HepG2 (cell line): ENCODE measurements around the gene ACSL6. TPM values are rescaled to one million over a fixed set of nuclear protein-coding genes. Genes with fewer than 3 reads are reported as not detected.

ENCODE experiments used
- ATAC-seq: fragments of 200-7000 bp; cut with Tn5 transposase; 3 replicates; pipeline ENCODE4 v1.9.1; 2020; ENCODE audit warnings: mild to moderate bottlenecking, moderate library complexity
- BruUV-seq: library from RNA; stranded (reverse); fragments of 400-500 nt; replicated peaks from 2 replicates; lab custom pipeline; 2021; lab: Mats Ljungman, UMichigan
- CTCF ChIA-PET: fragments of 300-600 bp; formaldehyde crosslinking; extraction: SDS; loops from one replicate; lab custom pipeline; 2021; ENCODE audit warnings: low total read pairs, inconsistent platforms, low intra/inter-chr PET ratio; lab: Yijun Ruan, JAX
- POLR2A ChIA-PET: fragments of 350-600 bp; sonication (Branson Sonifier 250); formaldehyde crosslinking; loops from one replicate; lab custom pipeline; 2020; ENCODE audit warnings: antibody characterized with exemption, inconsistent platforms; lab: Yijun Ruan, JAX
- DNase-seq: peaks from one replicate; pipeline ENCODE4 v3.0.0-alpha.2; 2015; ENCODE audit warnings: low spot score
- FAIRE-seq: peaks from 3 replicates; lab custom pipeline; 2011; peaks lifted over from hg19 to GRCh38; lab: Jason Lieb, UNC
- H2AFZ ChIP-seq: one replicate; pipeline ENCODE4 v1.6.1; 2011; ENCODE audit warnings: low read length, inconsistent platforms
- H3K27ac ChIP-seq: fragments of 300-600 bp; 3 replicates; pipeline ENCODE4 v1.8.0; 2011; ENCODE audit warnings: mixed run types, mild to moderate bottlenecking, mixed read lengths, low read length, inconsistent platforms; ENCODE audit not compliant: insufficient read depth; ENCODE audit errors: extremely low read length
- H3K27me3 ChIP-seq, 2 experiments: fragments of 200-600 bp in 1 of 2; 2 replicates in 1 of 2; 3 replicates in 1 of 2; pipeline versions ENCODE4 v1.6.0 to v1.8.0; 2011; ENCODE audit warnings: low read length in 2 of 2, mild to moderate bottlenecking in 2 of 2, moderate library complexity in 2 of 2, inconsistent platforms in 1 of 2; ENCODE audit not compliant: insufficient read depth in 2 of 2, control insufficient read depth in 1 of 2
- H3K36me3 ChIP-seq, 2 experiments: fragments of 200-600 bp in 1 of 2; replicated peaks in 1 of 2; 2 replicates in 1 of 2; 3 replicates in 1 of 2; pipeline versions ENCODE4 v1.5.1 to v1.8.0; 2011; ENCODE audit warnings: low read length in 2 of 2, inconsistent platforms in 1 of 2; ENCODE audit not compliant: insufficient read depth in 2 of 2, control insufficient read depth in 1 of 2
- H3K4me1 ChIP-seq: 2 replicates; pipeline ENCODE4 v1.5.1; 2012; ENCODE audit warnings: low read length, inconsistent platforms; ENCODE audit not compliant: insufficient read depth
- H3K4me2 ChIP-seq: 2 replicates; pipeline ENCODE4 v1.6.0; 2011; ENCODE audit warnings: low read depth, low read length, inconsistent platforms
- H3K4me3 ChIP-seq, 3 experiments: fragments of 200-600 bp in 1 of 3; sonication (generic), shearing (Covaris generic) in 1 of 3; replicated peaks in 1 of 3; 2 replicates each; pipeline ENCODE4 v1.5.1; 2011 to 2016; ENCODE audit warnings: low read length in 3 of 3, inconsistent platforms in 2 of 3, low read depth in 2 of 3, mild to moderate bottlenecking in 2 of 3, control low read depth in 1 of 3, mixed read lengths in 1 of 3; ENCODE audit not compliant: insufficient read depth in 1 of 3
- H3K79me2 ChIP-seq: one replicate; pipeline ENCODE4 v1.6.1; 2011; ENCODE audit warnings: low read length, inconsistent platforms; ENCODE audit not compliant: insufficient read depth
- H3K9ac ChIP-seq: 2 replicates; pipeline ENCODE4 v1.6.0; 2011; ENCODE audit warnings: mild to moderate bottlenecking, low read depth, low read length, inconsistent platforms; ENCODE audit not compliant: insufficient read depth
- H3K9me3 ChIP-seq: 2 replicates; pipeline ENCODE4 v1.5.1; 2012; ENCODE audit warnings: mild to moderate bottlenecking, low read length
- H4K20me1 ChIP-seq: 2 replicates; pipeline ENCODE4 v1.6.0; 2011; ENCODE audit warnings: inconsistent platforms, mild to moderate bottlenecking, low read length, moderate library complexity; ENCODE audit not compliant: insufficient read depth
- ATF7 ChIP-seq, 2 experiments: fragments of 450-650 bp in 1 of 2; sonication (generic) in 1 of 2; formaldehyde crosslinking in 1 of 2; IDR thresholded peaks; 2 replicates each; pipeline versions ENCODE4 v1.4.0 to v1.6.1; 2016 to 2020; ENCODE audit warnings: antibody characterized with exemption in 1 of 2, mild to moderate bottlenecking in 1 of 2, missing genetic modification reagents in 1 of 2
- CBX1 ChIP-seq: IDR thresholded peaks from one replicate; pipeline ENCODE4 v1.6.1; 2016; ENCODE audit warnings: antibody characterized with exemption, low read depth
- HMG20A ChIP-seq: IDR thresholded peaks from 2 replicates; pipeline ENCODE4 v1.6.1; 2016; ENCODE audit warnings: borderline replicate concordance
- KLF11 ChIP-seq: IDR thresholded peaks from 2 replicates; pipeline ENCODE4 v1.6.1; 2016; ENCODE audit warnings: missing compliant biosample characterization
- KLF12 ChIP-seq: sonication (generic); formaldehyde crosslinking; IDR thresholded peaks from 2 replicates; pipeline ENCODE4 v1.4.0; 2020; ENCODE audit warnings: missing genetic modification reagents, borderline replicate concordance
- MIER2 ChIP-seq: IDR thresholded peaks from 2 replicates; pipeline ENCODE4 v1.6.1; 2016; ENCODE audit warnings: missing biosample characterization, missing genetic modification reagents
- SP4 ChIP-seq: sonication (generic); formaldehyde crosslinking; IDR thresholded peaks from 2 replicates; pipeline ENCODE4 v1.8.1; 2023; ENCODE audit warnings: mild to moderate bottlenecking, missing genetic modification reagents
- SSRP1 ChIP-seq: IDR thresholded peaks from 2 replicates; pipeline ENCODE4 v1.6.1; 2016; ENCODE audit warnings: control low read depth
- THAP8 ChIP-seq: sonication (generic); formaldehyde crosslinking; IDR thresholded peaks from 2 replicates; pipeline ENCODE4 v1.5.1; 2020; ENCODE audit warnings: missing genetic modification reagents, mild to moderate bottlenecking, borderline replicate concordance
- WGBS: methylation state at CpG from one replicate; pipeline ENCODE4 v1.1.6; 2017; ENCODE audit warnings: low lambda C conversion rate; 5-methylcytosine and 5-hydroxymethylcytosine counted together
- in situ Hi-C: cut with HindIII; loops from 2 replicates; pipeline ENCODE4 v1.10.0; 2017; ENCODE audit warnings: low pct_unique_long_range_greater_than_20kb; ENCODE audit not compliant: extremely low pct_ligation_motif_present
- intact Hi-C: fragments of 100-400 bp; cut with micrococcal nuclease; formaldehyde crosslinking; loops from one replicate; pipeline ENCODE4 v1.10.0; 2022; ENCODE audit not compliant: unreplicated experiment
- polyA plus RNA-seq, 8 experiments: library from polyadenylated mRNA; depleted of rRNA in 3 of 8; stranded (reverse) in 7 of 8; unstranded in 1 of 8; fragments of >200 nt; fragmentation: Illumina TruSeq in 4 of 8; extraction: Trizol in 4 of 8; gene quantifications; 2 replicates each; pipeline versions ENCODE4 v1.2.1 to v1.2.3, GENCODE V29; 2011 to 2016; ENCODE audit warnings: low read depth in 4 of 8, missing spikeins in 1 of 8, mixed read lengths in 1 of 8; ENCODE audit not compliant: insufficient read depth in 1 of 8
- total RNA-seq, 5 experiments: library from RNA; depleted of rRNA; stranded (reverse); fragments of >200 nt; fragmentation: Illumina TruSeq; extraction: Trizol; gene quantifications; 2 replicates each; pipeline ENCODE4 v1.2.3, GENCODE V29; 2016; ENCODE audit warnings: low read depth in 1 of 5
- TF ChIP-seq, protein P1 (sequence below): sonication (generic); formaldehyde crosslinking; IDR thresholded peaks from 2 replicates; pipeline ENCODE4 v1.4.0; 2020; ENCODE audit warnings: mild to moderate bottlenecking, missing genetic modification reagents

The ACSL6 gene
- total and polyA plus RNA-seq, 2 of the 13 experiments (the other 11 are each of a cell fraction or from before 2014, with no cell fraction given) = 3.7 to 3.8 TPM

GRCh38 chr5:131926168-131926567, 85.3 kb downstream of the ACSL6 start:
- intact Hi-C loops (no loop called here), in situ Hi-C loops (no loop called here)
- FAIRE-seq (no peak), DNase-seq (no peak), ATAC-seq (no peak)
- Histone ChIP-seq H3K79me2 (no peaks in the 10 kb centered on the region), H4K20me1 (no peaks in the 10 kb centered on the region), H3K4me2 (no peak overlapping the region), H3K9ac (no peak overlapping the region), H3K36me3 (no peaks in the 10 kb centered on the region), H3K4me1 (no peaks in the 10 kb centered on the region), H3K27ac (no peak overlapping the region), H2AFZ (no peak overlapping the region), H3K9me3 (peaks cover 9% of the 10 kb centered on the region; the same call in 1 of the 2 replicates), H3K4me3 (no peak overlapping the region), H3K27me3 (no peaks in the 10 kb centered on the region)
- ChIA-PET CTCF (no interaction called here), POLR2A (no interaction called here)
- no TSS peak for BruUV-seq
- 23% methylated on average over 3 of the region's 3 CpGs for WGBS
- TF ChIP-seq SP4 (CRISPR knock-in tag) = no peak
- TF ChIP-seq, protein P1, sequence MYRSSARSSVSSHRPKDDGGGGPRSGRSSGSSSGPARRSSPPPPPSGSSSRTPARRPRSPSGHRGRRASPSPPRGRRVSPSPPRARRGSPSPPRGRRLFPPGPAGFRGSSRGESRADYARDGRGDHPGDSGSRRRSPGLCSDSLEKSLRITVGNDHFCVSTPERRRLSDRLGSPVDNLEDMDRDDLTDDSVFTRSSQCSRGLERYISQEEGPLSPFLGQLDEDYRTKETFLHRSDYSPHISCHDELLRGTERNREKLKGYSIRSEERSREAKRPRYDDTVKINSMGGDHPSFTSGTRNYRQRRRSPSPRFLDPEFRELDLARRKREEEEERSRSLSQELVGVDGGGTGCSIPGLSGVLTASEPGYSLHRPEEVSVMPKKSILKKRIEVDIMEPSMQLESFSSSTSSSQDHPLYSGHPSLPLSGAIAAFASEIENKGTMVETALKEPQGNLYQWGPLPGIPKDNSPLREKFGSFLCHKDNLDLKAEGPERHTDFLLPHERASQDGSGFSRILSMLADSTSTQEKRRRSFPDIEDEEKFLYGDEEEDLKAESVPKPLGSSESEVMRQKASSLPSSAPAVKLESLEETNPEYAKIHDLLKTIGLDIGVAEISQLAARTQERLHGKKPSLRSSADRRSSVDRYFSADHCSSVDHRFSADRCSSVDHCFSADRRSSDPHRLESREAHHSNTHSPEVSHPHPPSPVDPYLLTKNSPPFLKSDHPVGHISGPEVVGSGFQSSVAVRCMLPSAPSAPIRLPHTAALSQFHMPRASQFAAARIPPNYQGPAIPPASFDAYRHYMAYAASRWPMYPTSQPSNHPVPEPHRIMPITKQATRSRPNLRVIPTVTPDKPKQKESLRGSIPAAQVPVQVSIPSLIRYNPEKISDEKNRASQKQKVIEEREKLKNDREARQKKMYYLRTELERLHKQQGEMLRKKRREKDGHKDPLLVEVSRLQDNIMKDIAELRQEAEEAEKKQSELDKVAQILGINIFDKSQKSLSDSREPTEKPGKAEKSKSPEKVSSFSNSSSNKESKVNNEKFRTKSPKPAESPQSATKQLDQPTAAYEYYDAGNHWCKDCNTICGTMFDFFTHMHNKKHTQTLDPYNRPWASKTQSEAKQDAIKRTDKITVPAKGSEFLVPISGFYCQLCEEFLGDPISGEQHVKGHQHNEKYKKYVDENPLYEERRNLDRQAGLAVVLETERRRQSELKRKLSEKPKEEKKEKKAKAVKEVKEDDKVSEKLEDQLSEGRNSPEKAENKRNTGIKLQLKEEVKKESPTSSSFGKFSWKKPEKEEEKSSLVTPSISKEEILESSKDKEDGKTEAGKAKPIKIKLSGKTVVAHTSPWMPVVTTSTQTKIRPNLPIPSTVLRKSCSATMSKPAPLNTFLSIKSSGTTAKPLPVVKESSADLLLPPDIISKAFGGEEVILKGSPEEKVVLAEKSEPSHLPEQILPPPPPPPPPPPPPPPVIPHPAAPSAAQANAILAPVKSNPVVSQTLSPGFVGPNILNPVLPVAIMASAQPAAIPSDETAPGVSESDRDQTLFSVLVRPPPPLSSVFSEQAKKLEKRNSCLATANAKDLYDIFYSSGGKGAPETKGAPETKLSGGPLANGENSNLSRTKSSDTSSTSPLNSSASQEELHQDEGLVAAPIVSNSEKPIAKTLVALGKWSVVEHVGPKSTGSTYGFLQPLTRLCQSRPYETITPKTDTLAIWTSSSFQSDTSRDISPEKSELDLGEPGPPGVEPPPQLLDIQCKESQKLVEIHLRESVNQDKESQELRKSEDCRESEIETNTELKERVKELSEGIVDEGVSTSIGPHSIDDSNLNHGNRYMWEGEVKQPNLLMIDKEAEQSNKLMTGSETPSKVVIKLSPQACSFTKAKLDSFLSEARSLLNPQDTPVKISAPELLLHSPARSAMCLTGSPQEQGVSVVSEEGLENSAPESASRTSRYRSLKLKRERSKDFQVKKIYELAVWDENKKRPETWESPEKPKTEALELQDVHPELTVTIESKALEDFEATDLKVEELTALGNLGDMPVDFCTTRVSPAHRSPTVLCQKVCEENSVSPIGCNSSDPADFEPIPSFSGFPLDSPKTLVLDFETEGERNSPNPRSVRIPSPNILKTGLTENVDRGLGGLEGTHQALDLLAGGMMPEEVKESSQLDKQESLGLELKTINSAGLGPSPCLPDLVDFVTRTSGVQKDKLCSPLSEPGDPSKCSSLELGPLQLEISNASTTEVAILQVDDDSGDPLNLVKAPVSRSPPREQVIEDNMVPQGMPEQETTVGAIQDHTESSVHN = no peak
- TF ChIP-seq MIER2 = no peak
- TF ChIP-seq CBX1 = no peak
- TF ChIP-seq ATF7 (IDR thresholded peaks at IDR 0.05) = no peak
- no peak for TF ChIP-seq ATF7 (CRISPR knock-in tag; IDR thresholded peaks at IDR 0.05)
- no peak for TF ChIP-seq THAP8 (CRISPR knock-in tag)
- TF ChIP-seq KLF11 (CRISPR knock-in tag) = no peak
- TF ChIP-seq HMG20A (CRISPR knock-in tag) = no peak
- TF ChIP-seq SSRP1 (CRISPR knock-in tag) = no peak
- TF ChIP-seq KLF12 = no peak
